Fibroblast of lung (primary cell): ENCODE results near the gene TLL2. TPM values are rescaled to one million over a fixed set of nuclear protein-coding genes. Genes with fewer than 3 reads are reported as not detected.

ENCODE experiments used
- DNase-seq, 2 donors: peaks; one replicate each; pipeline versions ENCODE4 v3.0.0 to v3.0.0-alpha.2; 2010; ENCODE audit warnings: low read depth in 2 of 2
- H2AFZ ChIP-seq: 2 replicates; pipeline ENCODE4 v1.5.1; 2012; ENCODE audit warnings: low read length, control low read depth, inconsistent platforms
- H3K27ac ChIP-seq: 2 replicates; pipeline ENCODE4 v1.5.1; 2011; ENCODE audit warnings: low read length, control low read depth; ENCODE audit not compliant: insufficient read depth
- H3K27me3 ChIP-seq: 2 replicates; pipeline ENCODE4 v1.5.1; 2011; ENCODE audit warnings: mild to moderate bottlenecking, low read length; ENCODE audit not compliant: control insufficient read depth, insufficient read depth
- H3K36me3 ChIP-seq: 2 replicates; pipeline ENCODE4 v1.5.1; 2011; ENCODE audit warnings: low read length; ENCODE audit not compliant: control insufficient read depth, insufficient read depth
- H3K4me1 ChIP-seq: 2 replicates; pipeline ENCODE4 v1.5.1; 2011; ENCODE audit warnings: low read length; ENCODE audit not compliant: control insufficient read depth, insufficient read depth; ENCODE audit errors: extremely low read depth
- H3K4me2 ChIP-seq: 2 replicates; pipeline ENCODE4 v1.5.1; 2011; ENCODE audit warnings: low read length, control low read depth; ENCODE audit not compliant: insufficient read depth; ENCODE audit errors: extremely low read depth
- H3K4me3 ChIP-seq, 4 experiments: fragments of 200-600 bp in 1 of 4; sonication (generic) in 1 of 4; replicated peaks in 1 of 4; 2 replicates each; pipeline ENCODE4 v1.5.1; 2011 to 2016; ENCODE audit warnings: low read length in 4 of 4, low read depth in 3 of 4, mild to moderate bottlenecking in 3 of 4, control low read depth in 2 of 4, inconsistent platforms in 1 of 4, mixed read lengths in 1 of 4; ENCODE audit not compliant: insufficient read depth in 1 of 4; ENCODE audit errors: control extremely low read depth in 1 of 4
- H3K79me2 ChIP-seq: 2 replicates; pipeline ENCODE4 v1.5.1; 2012; ENCODE audit warnings: mild to moderate bottlenecking, low read length, inconsistent platforms; ENCODE audit not compliant: control insufficient read depth, insufficient read depth
- H3K9ac ChIP-seq: 2 replicates; pipeline ENCODE4 v1.5.1; 2011; ENCODE audit warnings: mild to moderate bottlenecking, low read length, control low read depth; ENCODE audit not compliant: insufficient read depth
- H3K9me3 ChIP-seq: 2 replicates; pipeline ENCODE4 v1.5.1; 2012; ENCODE audit warnings: low read depth, low read length; ENCODE audit not compliant: control insufficient read depth, insufficient read depth
- H4K20me1 ChIP-seq: 2 replicates; pipeline ENCODE4 v1.5.1; 2011; ENCODE audit warnings: low read length; ENCODE audit not compliant: control insufficient read depth, insufficient read depth; ENCODE audit errors: extremely low read depth
- CTCF ChIP-seq, 2 donors: IDR thresholded peaks in 1 of 2; conservative IDR thresholded peaks in 1 of 2; 1 replicate in 1 of 2; 2 replicates in 1 of 2; pipeline ENCODE4 v1.5.1; 2011 to 2012; ENCODE audit warnings: low read length in 2 of 2, control low read depth in 1 of 2, inconsistent platforms in 1 of 2, low read depth in 1 of 2, mild to moderate bottlenecking in 1 of 2
- EZH2 ChIP-seq: IDR thresholded peaks from 2 replicates; pipeline ENCODE4 v1.5.1; 2012; ENCODE audit warnings: low read length, control low read depth, mild to moderate bottlenecking; ENCODE audit errors: missing control alignments
- polyA plus RNA-seq, 2 donors: library from polyadenylated mRNA; depleted of rRNA in 1 of 2; stranded (reverse) in 1 of 2; unstranded in 1 of 2; fragments of >200 nt; gene quantifications; 2 replicates each; pipeline ENCODE4 v1.2.1, GENCODE V29; 2011 to 2012; ENCODE audit warnings: missing spikeins in 1 of 2
- total RNA-seq: library from RNA; depleted of rRNA; stranded (reverse); fragments of >200 nt; gene quantifications from 2 replicates; pipeline ENCODE4 v1.2.1, GENCODE V29; 2014

The TLL2 gene
- total and polyA plus RNA-seq, 2 donors (not counting 1 experiment from before 2014, with no cell fraction given) = 0.05 to 0.17 TPM

DNA sequence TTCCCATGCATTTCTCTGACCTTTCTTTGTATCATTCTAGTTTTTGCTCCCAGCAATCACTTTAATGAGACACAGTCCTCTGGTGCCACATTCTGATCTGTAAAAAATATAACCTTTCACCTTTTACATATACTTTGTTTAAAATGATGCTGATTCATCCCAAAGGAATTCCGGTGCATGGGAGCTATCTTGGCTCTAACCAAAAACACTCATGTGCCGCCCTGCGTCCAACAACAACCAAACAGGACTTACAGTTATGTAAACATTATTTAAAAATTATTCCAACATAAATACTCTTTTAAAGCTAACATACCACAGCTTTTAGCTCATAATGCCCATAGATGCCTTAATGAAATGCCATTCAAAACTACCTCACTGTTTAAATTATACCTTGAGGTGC lies 147.2 kb downstream of the TLL2 start:
- peak; percentile 7 to 57 for DNase-seq
- no peak overlapping the region for H3K4me2 ChIP-seq
- H3K9me3 ChIP-seq = no peaks in the 10 kb centered on the region
- TF ChIP-seq CTCF (conservative IDR thresholded peaks at IDR 0.05 in 1 of 2, IDR thresholded peaks at IDR 0.05 in 1 of 2; ENCODE audit: low read depth in 1 of 2, low read length in 2 of 2) (no peak), EZH2 (no peak)
- no peaks in the 10 kb centered on the region for H3K27me3 ChIP-seq
- no peak overlapping the region for H3K9ac ChIP-seq
- H3K4me3 ChIP-seq = no peak overlapping the region
- H2AFZ ChIP-seq = no peak overlapping the region
- no peak overlapping the region for H3K27ac ChIP-seq
- no peaks in the 10 kb centered on the region for H3K4me1 ChIP-seq
- H3K79me2 ChIP-seq = no peaks in the 10 kb centered on the region
- no peaks in the 10 kb centered on the region for H4K20me1 ChIP-seq
- no peaks in the 10 kb centered on the region for H3K36me3 ChIP-seq

DNA sequence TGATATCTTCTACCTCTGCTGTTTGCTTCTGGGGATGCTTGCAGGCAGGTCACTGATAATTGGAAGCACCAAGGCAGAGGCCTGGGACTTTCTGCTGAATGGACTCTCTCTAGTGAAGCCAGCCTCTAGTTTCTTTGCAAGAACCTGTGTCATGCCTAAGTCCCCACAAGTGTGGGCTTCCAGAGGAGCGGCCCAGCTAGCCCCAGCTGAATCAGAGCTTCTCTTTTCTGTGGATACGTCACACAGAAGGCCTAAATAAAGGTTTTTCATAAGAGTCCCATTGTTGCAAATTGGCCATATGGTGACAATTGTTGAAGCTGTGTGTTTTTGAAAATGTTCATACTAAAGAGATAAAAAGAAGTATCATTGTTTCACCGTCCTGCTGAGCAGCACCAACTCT lies 148.2 kb downstream of the TLL2 start:
- no peaks in the 10 kb centered on the region for H3K79me2 ChIP-seq
- H3K9ac ChIP-seq = no peak overlapping the region
- H4K20me1 ChIP-seq = no peaks in the 10 kb centered on the region
- H2AFZ ChIP-seq = no peak overlapping the region
- TF ChIP-seq CTCF (conservative IDR thresholded peaks at IDR 0.05 in 1 of 2, IDR thresholded peaks at IDR 0.05 in 1 of 2; ENCODE audit: low read depth in 1 of 2, low read length in 2 of 2) (no peak), EZH2 (no peak)
- H3K36me3 ChIP-seq = no peaks in the 10 kb centered on the region
- no peaks in the 10 kb centered on the region for H3K9me3 ChIP-seq
- H3K27ac ChIP-seq = no peak overlapping the region
- H3K4me3 ChIP-seq = no peak overlapping the region
- no peak overlapping the region for H3K4me2 ChIP-seq
- no peak for DNase-seq
- H3K27me3 ChIP-seq = no peaks in the 10 kb centered on the region
- no peaks in the 10 kb centered on the region for H3K4me1 ChIP-seq

DNA sequence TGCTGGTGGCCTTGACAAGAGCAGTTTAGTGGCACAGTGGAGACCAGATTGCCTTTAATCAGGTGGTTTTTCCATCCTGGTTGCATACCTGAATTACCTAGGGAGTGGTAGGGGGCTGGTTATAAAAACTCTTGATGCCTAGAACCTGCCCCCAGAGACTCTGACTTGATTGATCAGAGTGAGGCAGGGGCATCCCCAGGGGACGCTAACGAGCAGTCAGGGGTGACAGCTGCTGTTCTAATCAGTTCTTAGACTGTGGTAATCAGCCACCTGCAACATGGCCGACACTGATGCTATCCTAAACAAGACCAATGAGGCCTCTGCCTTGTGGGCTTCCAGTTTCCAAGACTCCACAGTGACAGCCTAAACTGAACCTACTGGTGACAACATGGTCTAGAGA lies 153.0 kb downstream of the TLL2 start:
- no peaks in the 10 kb centered on the region for H3K4me1 ChIP-seq
- no peaks in the 10 kb centered on the region for H3K27me3 ChIP-seq
- TF ChIP-seq EZH2 (no peak), CTCF (conservative IDR thresholded peaks at IDR 0.05 in 1 of 2, IDR thresholded peaks at IDR 0.05 in 1 of 2; ENCODE audit: low read depth in 1 of 2, low read length in 2 of 2) (no peak)
- no peak overlapping the region for H3K9ac ChIP-seq
- H3K27ac ChIP-seq = no peak overlapping the region
- no peak overlapping the region for H2AFZ ChIP-seq
- no peak overlapping the region for H3K4me3 ChIP-seq
- H3K79me2 ChIP-seq = no peaks in the 10 kb centered on the region
- H4K20me1 ChIP-seq = no peaks in the 10 kb centered on the region
- H3K4me2 ChIP-seq = no peak overlapping the region
- no peaks in the 10 kb centered on the region for H3K36me3 ChIP-seq
- no peak for DNase-seq
- H3K9me3 ChIP-seq = no peaks in the 10 kb centered on the region
